ENCODE data around the gene LCE1C. TPM values are rescaled to one million over a fixed set of nuclear protein-coding genes. Genes with fewer than 3 reads are reported as not detected.

The LCE1C gene
- total RNA-seq, 2 donors from 2014 or later: not detected

GRCh38 chr1:152768847-152769533, 37.5 kb downstream of the LCE1C start:
- no peak overlapping the region for H3K27ac ChIP-seq
- no peak for ATAC-seq
- H3K4me1 ChIP-seq: no peaks in the 10 kb centered on the region
- WGBS, 2 donors: 39 to 43% methylated on average over 8 of the region's 8 CpGs
- H3K27me3 ChIP-seq: no peaks in the 10 kb centered on the region
- no peaks in the 10 kb centered on the region for H3K36me3 ChIP-seq (replicated peaks in 1 of 2; ENCODE audit: insufficient read depth in 1 of 2, low read depth in 2 of 2)
- no peak for TF ChIP-seq POLR2A (IDR thresholded peaks at IDR 0.05)
- TF ChIP-seq, protein P1, sequence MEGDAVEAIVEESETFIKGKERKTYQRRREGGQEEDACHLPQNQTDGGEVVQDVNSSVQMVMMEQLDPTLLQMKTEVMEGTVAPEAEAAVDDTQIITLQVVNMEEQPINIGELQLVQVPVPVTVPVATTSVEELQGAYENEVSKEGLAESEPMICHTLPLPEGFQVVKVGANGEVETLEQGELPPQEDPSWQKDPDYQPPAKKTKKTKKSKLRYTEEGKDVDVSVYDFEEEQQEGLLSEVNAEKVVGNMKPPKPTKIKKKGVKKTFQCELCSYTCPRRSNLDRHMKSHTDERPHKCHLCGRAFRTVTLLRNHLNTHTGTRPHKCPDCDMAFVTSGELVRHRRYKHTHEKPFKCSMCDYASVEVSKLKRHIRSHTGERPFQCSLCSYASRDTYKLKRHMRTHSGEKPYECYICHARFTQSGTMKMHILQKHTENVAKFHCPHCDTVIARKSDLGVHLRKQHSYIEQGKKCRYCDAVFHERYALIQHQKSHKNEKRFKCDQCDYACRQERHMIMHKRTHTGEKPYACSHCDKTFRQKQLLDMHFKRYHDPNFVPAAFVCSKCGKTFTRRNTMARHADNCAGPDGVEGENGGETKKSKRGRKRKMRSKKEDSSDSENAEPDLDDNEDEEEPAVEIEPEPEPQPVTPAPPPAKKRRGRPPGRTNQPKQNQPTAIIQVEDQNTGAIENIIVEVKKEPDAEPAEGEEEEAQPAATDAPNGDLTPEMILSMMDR (IDR thresholded peaks at IDR 0.05): no peak
- intact Hi-C loops (cut with DNase I): no loop called here
- no peaks in the 10 kb centered on the region for H3K9me3 ChIP-seq
- no peak for DNase-seq
- no peak overlapping the region for H3K4me3 ChIP-seq

- intact Hi-C loops (cut with DNase I): no loop called here
- DNase-seq: no peak
- H3K27ac ChIP-seq: no peak overlapping the region
- ATAC-seq: no peak
- WGBS, 2 donors: 68 to 82% methylated on average over 3 of the region's 3 CpGs
- no peaks in the 10 kb centered on the region for H3K27me3 ChIP-seq
- no peaks in the 10 kb centered on the region for H3K9me3 ChIP-seq
- H3K4me3 ChIP-seq: no peak overlapping the region
- no peaks in the 10 kb centered on the region for H3K36me3 ChIP-seq (replicated peaks in 1 of 2; ENCODE audit: insufficient read depth in 1 of 2, low read depth in 2 of 2)
- no peaks in the 10 kb centered on the region for H3K4me1 ChIP-seq
- TF ChIP-seq, protein P1 (IDR thresholded peaks at IDR 0.05): no peak
- TF ChIP-seq POLR2A (IDR thresholded peaks at IDR 0.05): no peak
Measured at GRCh38 chr1:152761609-152762213, 44.7 kb downstream of the LCE1C start.

DNA sequence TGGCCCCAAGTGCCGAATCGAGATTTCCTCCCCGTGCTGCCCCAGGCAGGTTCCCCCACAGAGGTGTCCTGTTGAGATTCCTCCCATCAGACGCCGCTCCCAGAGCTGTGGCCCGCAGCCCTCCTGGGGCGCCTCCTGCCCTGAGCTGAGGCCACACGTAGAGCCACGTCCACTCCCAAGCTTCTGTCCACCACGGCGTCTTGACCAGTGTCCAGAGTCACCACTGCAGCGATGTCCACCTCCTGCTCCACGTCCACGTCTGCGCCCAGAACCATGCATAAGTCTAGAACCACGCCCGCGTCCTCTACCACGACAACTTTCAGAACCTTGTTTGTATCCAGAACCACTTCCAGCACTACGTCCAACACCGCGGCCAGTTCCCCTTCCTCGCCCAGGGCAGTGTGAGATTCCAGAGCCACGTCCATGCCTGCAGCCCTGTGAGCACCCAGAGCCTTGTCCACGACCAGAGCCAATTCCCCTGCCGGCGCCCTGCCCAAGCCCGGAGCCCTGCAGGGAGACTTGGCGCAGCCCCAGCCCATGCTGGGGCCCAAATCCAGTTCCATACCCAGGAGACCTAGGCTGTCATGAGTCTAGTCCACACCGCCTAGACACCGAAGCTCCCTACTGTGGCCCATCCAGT, 45.8 kb downstream of the LCE1C start:
- Histone ChIP-seq H3K4me1 (no peaks in the 10 kb centered on the region), H3K27me3 (no peaks in the 10 kb centered on the region), H3K27ac (no peak overlapping the region), H3K9me3 (no peaks in the 10 kb centered on the region), H3K4me3 (no peak overlapping the region), H3K36me3 (replicated peaks in 1 of 2; ENCODE audit: insufficient read depth in 1 of 2, low read depth in 2 of 2) (no peaks in the 10 kb centered on the region)
- intact Hi-C loops (cut with DNase I): no loop called here
- no peak for ATAC-seq
- TF ChIP-seq, protein P1 (IDR thresholded peaks at IDR 0.05): no peak
- DNase-seq: no peak
- WGBS, 2 donors: 84 to 89% methylated on average over 29 to 31 of the region's 31 CpGs

GRCh38 chr1:152759453-152760173, 46.8 kb downstream of the LCE1C start:
- intact Hi-C loops (cut with DNase I): no loop called here
- 83 to 85% methylated on average over 8 of the region's 8 CpGs for WGBS, 2 donors
- no peaks in the 10 kb centered on the region for H3K27me3 ChIP-seq
- ATAC-seq (no peak), DNase-seq (no peak)
- H3K27ac ChIP-seq: no peak overlapping the region
- no peak for TF ChIP-seq POLR2A (IDR thresholded peaks at IDR 0.05)
- TF ChIP-seq, protein P1 (IDR thresholded peaks at IDR 0.05): no peak
- no peak overlapping the region for H3K4me3 ChIP-seq
- no peaks in the 10 kb centered on the region for H3K36me3 ChIP-seq (replicated peaks in 1 of 2; ENCODE audit: insufficient read depth in 1 of 2, low read depth in 2 of 2)
- H3K4me1 ChIP-seq: no peaks in the 10 kb centered on the region
- H3K9me3 ChIP-seq: no peaks in the 10 kb centered on the region

Measured in body of pancreas (tissue), 4 donors.